ENCODE results near the gene PKP3. TPM values are rescaled to one million over a fixed set of nuclear protein-coding genes. Genes with fewer than 3 reads are reported as not detected.

Gene PKP3
- total RNA-seq, 4 donors from 2014 or later = 0.55 to 1.3 TPM; not detected in 2

DNA sequence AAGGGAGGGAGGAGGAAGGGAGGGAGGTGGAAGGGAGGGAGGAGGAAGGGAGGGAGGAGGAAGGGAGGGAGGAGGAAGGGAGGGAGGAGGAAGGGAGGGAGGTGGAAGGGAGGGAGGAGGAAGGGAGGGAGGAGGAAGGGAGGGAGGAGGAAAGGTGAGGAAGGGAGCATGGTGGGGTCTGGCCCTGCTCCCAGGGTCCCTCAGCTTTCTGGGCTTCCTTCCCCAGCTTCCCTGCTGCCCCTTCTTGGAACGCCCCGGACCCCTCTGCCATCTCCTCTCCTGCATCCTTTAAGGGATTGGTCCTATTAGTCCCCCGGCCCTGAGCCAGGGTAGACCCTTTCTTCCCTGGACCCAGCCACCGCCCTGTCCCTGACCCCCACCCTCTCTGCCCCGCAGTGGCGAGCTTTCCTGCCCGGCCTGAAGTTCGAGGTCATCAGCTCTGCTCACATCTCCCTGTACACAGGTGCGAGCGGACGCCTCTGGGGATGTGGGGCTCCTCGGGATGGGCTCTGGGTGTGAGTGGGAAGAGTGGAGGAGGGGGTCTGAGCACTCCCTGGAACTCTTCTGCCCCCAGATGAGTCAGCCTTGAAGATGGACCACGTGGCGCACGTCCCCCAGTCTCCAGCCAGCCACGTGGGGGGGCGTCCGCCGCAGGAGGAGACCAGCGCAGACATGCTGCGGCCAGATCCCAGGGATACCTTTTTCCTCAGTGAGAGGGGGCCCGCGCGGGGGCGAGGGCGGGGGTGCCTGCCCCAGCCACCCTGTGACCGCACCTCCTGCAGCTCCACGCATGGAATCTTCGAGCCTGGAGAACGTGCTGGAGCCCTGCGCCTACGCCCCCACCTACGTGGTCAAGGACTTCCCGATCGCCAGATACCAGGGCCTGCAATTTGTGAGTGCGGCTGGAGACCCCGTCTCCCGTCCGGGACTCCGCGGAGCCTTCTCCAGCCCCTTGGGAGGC, 18.7 kb upstream of the PKP3 start:
- DNase-seq (no peak), ATAC-seq (no peak)
- Histone ChIP-seq H3K27me3 (peaks cover 2 to 15% (median 2%) of the 10 kb centered on the region in 3 donors), H3K27ac (no peak overlapping the region), H3K36me3 (no peaks in the 10 kb centered on the region), H3K9me3 (no peaks in the 10 kb centered on the region), H3K4me3 (no peak overlapping the region), H3K4me1 (no peaks in the 10 kb centered on the region)
- in situ Hi-C loops (cut with MboI; ENCODE audit: low sequenced_read_pairs in 4 of 4) (no loop called here), intact Hi-C loops (cut with DNase I; ENCODE audit: low total_unique reads) (no loop called here)
- no peak for TF ChIP-seq CTCF (IDR thresholded peaks at IDR 0.05 in 4 of 5, conservative IDR thresholded peaks at IDR 0.05 in 1 of 5)

GRCh38 chr11:376531-377173, 17.4 kb upstream of the PKP3 start:
- Histone ChIP-seq H3K4me3 (no peak overlapping the region), H3K9me3 (no peaks in the 10 kb centered on the region), H3K27me3 (peaks cover 0 to 14% (median under 1%) of the 10 kb centered on the region in 3 donors), H3K36me3 (no peaks in the 10 kb centered on the region), H3K27ac (no peak overlapping the region), H3K4me1 (no peaks in the 10 kb centered on the region)
- intact Hi-C loops (cut with DNase I; ENCODE audit: low total_unique reads) (no loop called here), in situ Hi-C loops (cut with MboI; ENCODE audit: low sequenced_read_pairs in 4 of 4) (no loop called here)
- TF ChIP-seq POLR2A (IDR thresholded peaks at IDR 0.05) (no peak), CTCF (IDR thresholded peaks at IDR 0.05 in 4 of 5, conservative IDR thresholded peaks at IDR 0.05 in 1 of 5) (no peak)
- DNase-seq = no peak
- ATAC-seq = no peak

DNA sequence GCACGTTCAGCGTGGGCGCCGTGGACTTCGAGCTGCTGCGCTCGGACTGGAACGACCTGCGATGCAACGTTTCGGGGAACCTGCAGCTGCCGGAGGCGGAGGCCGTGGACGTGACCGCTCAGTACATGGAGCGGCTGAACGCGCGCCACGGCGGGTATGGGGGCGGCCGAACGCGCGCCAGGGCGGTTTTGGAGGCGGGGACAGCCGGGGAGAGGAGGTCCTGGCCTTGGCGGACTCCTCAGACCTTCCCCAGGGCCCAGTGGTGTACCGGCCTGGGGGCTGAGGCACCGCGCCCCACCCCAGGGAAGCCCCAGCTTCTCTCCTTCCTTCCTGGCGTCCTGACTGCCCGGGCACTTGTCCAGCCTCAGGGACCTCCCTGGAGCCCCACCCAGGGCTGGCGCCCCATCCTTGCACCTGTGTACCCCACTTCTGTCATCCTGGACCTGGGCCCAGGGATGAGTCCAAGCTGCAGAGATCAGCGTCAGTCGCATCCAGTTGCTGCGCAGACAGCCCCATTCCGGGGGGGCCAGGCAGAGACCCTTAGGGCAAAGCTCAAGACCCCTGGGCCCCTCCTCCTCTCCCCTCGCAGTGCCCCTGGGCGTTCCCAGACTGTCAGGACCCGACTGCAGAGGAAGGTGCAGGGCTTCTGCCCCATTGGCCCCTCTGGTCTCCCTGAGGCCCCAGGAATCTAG, 16.7 kb upstream of the PKP3 start:
- Histone ChIP-seq H3K4me1 (no peaks in the 10 kb centered on the region), H3K27ac (no peak overlapping the region), H3K4me3 (no peak overlapping the region), H3K27me3 (peaks cover 0 to 20% (median 3%) of the 10 kb centered on the region in 3 donors), H3K36me3 (no peaks in the 10 kb centered on the region), H3K9me3 (no peaks in the 10 kb centered on the region)
- no peak for ATAC-seq
- intact Hi-C loops (cut with DNase I; ENCODE audit: low total_unique reads) (no loop called here), in situ Hi-C loops (cut with MboI; ENCODE audit: low sequenced_read_pairs in 4 of 4) (no loop called here)
- TF ChIP-seq CTCF (IDR thresholded peaks at IDR 0.05 in 4 of 5, conservative IDR thresholded peaks at IDR 0.05 in 1 of 5) = no peak
- no peak for DNase-seq

DNA sequence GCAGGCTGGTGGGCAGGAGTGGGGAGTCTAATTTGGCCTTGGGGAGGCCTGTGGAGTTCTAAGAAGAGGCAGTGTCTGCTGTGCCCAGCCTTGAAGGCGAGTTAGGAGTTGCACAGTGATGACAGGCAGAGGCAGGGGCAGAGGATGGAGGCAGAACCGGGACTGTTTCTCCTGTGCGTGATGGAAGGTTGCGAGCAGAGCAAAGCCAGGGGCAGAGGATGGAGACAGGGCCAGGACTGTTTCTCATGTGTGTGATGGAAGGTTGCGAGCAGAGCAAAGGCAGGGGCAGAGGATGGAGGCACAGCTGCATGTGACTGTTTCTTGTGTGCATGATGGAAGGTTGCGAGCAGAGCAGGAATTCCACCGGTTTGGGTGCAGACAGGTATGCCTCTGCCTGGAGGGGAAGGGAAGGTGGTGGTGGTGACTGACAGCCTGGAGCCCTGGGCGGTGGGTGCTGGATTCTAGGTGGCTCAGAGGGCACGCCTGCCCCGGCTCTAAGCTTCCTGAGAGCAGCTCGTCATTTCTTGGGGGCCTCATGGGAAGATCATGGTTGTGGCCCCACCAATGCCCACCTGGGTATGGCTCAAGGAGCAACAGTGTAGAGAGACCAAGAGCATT, 16.0 kb upstream of the PKP3 start:
- no peak overlapping the region for H3K4me3 ChIP-seq
- no peaks in the 10 kb centered on the region for H3K4me1 ChIP-seq
- TF ChIP-seq CTCF (IDR thresholded peaks at IDR 0.05 in 4 of 5, conservative IDR thresholded peaks at IDR 0.05 in 1 of 5) (no peak), POLR2A (IDR thresholded peaks at IDR 0.05) (no peak)
- no peak overlapping the region for H3K27ac ChIP-seq
- H3K36me3 ChIP-seq = no peaks in the 10 kb centered on the region
- no peak for ATAC-seq
- H3K9me3 ChIP-seq = no peaks in the 10 kb centered on the region
- intact Hi-C loops (cut with DNase I; ENCODE audit: low total_unique reads) = no loop called here
- peaks cover 0 to 20% (median 3%) of the 10 kb centered on the region in 3 donors for H3K27me3 ChIP-seq
- no peak for DNase-seq
- in situ Hi-C loops (cut with MboI; ENCODE audit: low sequenced_read_pairs in 4 of 4) = no loop called here
